Myocyte (in vitro differentiated cells): Measurements from ENCODE around the gene GRID2. TPM values are rescaled to one million over a fixed set of nuclear protein-coding genes. Genes with fewer than 3 reads are reported as not detected.
"Not testable (repeated sequence)": the region's sequence is repeated elsewhere in the genome, so short reads cannot be mapped to it uniquely, and the experiment has no call there.

ENCODE experiments used
- DNase-seq: peaks from one replicate; pipeline ENCODE4 v3.0.0-alpha.2; 2012; ENCODE audit warnings: low read depth
- total RNA-seq: library from RNA; depleted of rRNA; stranded (reverse); fragments of >200 nt; gene quantifications from 2 replicates; pipeline ENCODE4 v1.2.3, GENCODE V29; 2014

The GRID2 gene
- total RNA-seq, 1 donor from 2014 or later, result 0.16 TPM

- DNase-seq, result not testable (repeated sequence)
Observed at GRCh38 chr4:93300780-93301555, 997.2 kb downstream of the GRID2 start.

- DNase-seq, result no peak
Observed at GRCh38 chr4:93302310-93302709, 998.5 kb downstream of the GRID2 start.

GRCh38 chr4:93303440-93303839, 999.7 kb downstream of the GRID2 start:
- no peak for DNase-seq

GRCh38 chr4:93312299-93312698, 1008.5 kb downstream of the GRID2 start:
- no peak for DNase-seq

- no peak for DNase-seq
Observed at GRCh38 chr4:93313197-93313596, 1009.4 kb downstream of the GRID2 start.

GRCh38 chr4:93317057-93317456, 1013.3 kb downstream of the GRID2 start:
- no peak for DNase-seq

- no peak for DNase-seq
Observed at GRCh38 chr4:93317561-93317960, 1013.8 kb downstream of the GRID2 start.

- DNase-seq, result no peak
Observed at GRCh38 chr4:93319041-93319440, 1015.3 kb downstream of the GRID2 start.

- DNase-seq, result no peak
Observed at GRCh38 chr4:93320356-93320755, 1016.6 kb downstream of the GRID2 start.

GRCh38 chr4:93327346-93327745, 1023.6 kb downstream of the GRID2 start:
- DNase-seq, result no peak

- DNase-seq, result no peak
Observed at GRCh38 chr4:93334003-93334402, 1030.2 kb downstream of the GRID2 start.

GRCh38 chr4:93337196-93337595, 1033.4 kb downstream of the GRID2 start:
- DNase-seq, result no peak

GRCh38 chr4:93342738-93343137, 1039.0 kb downstream of the GRID2 start:
- no peak for DNase-seq

- no peak for DNase-seq
Observed at GRCh38 chr4:93346840-93347239, 1043.1 kb downstream of the GRID2 start.

- DNase-seq, result no peak
Observed at GRCh38 chr4:93348896-93349295, 1045.1 kb downstream of the GRID2 start.

GRCh38 chr4:93351846-93352245, 1048.1 kb downstream of the GRID2 start:
- no peak for DNase-seq

- no peak for DNase-seq
Observed at GRCh38 chr4:93355411-93355810, 1051.6 kb downstream of the GRID2 start.

GRCh38 chr4:93359586-93359985, 1055.8 kb downstream of the GRID2 start:
- DNase-seq, result no peak

GRCh38 chr4:93366169-93366755, 1062.5 kb downstream of the GRID2 start:
- not testable (repeated sequence) for DNase-seq

- DNase-seq, result no peak
Observed at GRCh38 chr4:93368968-93369367, 1065.2 kb downstream of the GRID2 start.

- no peak for DNase-seq
Observed at GRCh38 chr4:93370256-93370655, 1066.5 kb downstream of the GRID2 start.

- DNase-seq, result no peak
Observed at GRCh38 chr4:93373893-93374860, 1070.4 kb downstream of the GRID2 start.
